Skin epidermis (tissue), 12 donors: ENCODE results near the gene COL15A1.
A peak's percentile ranks its signal among the peaks of the same experiment; 100 is the strongest.

ENCODE experiments used
- H3K27ac ChIP-seq, 21 experiments: fragments of 200-600 bp; sonication (generic) in 11 of 21; one replicate each; pipeline ENCODE4 v1.5.0; 2020; ENCODE audit warnings: mild to moderate bottlenecking in 3 of 21, inconsistent platforms in 2 of 21, moderate library complexity in 2 of 21
- H3K4me3 ChIP-seq, 7 experiments: fragments of 200-600 bp; sonication (generic) in 2 of 7; one replicate each; pipeline ENCODE4 v1.5.0; 2020; ENCODE audit warnings: inconsistent platforms in 2 of 7, mild to moderate bottlenecking in 2 of 7, moderate library complexity in 1 of 7

COL15A1 gene

DNA sequence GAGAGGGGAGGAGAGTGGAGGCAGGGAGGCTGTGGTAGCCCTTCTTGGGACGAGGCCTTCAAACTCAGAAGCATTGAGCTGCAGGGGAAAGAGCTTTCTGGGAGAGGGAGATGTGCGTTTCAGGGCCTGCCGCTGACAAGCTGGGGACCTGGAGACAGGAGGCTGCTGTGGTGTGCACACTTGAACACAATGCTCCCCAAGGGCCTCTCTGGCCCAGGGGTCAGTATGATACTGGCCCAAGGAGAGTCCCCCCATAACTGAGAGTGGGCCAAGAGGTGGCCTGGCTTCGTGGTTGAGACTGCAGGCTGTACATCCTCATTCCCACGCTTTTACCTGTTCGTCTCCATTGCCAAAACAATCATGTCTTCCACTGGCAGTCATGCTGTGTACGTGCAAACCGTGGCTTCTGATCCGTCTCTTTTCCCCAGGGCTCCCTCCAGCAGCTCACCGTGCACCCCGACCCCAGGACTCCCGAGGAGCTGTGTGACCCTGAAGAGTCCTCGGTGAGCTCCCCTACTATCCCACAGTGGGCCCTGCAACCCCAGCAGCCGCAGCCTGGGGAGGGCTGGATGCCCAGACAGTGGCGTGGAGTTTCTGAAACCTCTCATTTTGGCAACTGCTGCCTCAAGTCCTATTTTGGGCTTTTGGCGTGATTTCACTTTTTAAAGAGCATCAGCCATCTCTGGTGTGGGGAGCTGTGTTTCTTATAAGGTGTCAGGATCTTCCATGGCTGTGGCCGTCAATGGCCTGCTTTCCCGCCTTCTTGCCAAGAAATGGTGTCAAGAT, 43.4 kb downstream of the COL15A1 start:
- Histone ChIP-seq H3K27ac (peak overlapping the region in 3 of 21 experiments; percentile 44 to 69 (median 50)), H3K4me3 (no peak overlapping the region)

DNA sequence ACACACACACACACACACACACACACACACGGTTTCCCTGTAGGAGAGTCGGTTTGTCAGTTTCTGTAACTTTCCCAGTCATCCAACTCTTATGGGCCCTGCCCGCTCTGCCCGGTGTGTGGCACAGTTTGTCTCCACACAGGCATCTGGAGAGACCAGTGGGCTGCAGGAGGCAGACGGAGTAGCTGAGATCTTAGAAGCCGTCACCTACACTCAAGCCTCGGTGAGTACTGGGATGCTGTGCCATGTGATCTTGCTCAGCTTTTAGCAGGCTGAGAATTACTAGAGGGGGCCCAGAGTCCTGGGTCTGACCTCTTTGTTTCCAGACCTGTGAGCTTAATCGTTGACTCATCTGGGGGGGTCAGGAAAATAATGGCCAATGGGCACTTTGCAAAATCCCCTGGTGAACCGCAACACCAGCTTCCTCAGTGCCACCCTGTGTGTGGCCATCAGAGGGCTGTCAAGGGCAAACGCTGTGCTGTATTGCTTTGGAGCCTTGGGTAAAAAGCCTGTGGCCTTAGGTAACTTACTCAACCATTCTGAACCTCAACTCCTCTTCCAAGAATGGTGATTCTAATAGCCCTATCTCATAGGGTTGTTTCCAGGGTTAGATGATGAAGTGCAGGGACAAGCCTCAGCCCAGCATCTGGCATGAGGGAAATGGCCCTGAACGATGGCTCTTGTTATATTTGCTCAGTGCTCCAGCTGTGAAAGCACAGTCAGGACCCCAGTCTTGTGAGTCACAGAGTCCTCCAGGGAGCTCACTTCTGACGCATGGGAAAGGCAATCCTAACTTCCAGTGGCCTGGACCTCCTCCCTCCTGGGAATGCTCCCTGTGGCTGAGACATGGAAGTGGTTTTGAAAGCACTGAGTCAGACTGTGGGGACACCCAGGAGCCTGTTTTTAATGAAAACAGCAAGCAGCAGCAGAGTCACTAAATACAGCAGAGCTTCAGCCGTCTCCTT, 45.6 kb downstream of the COL15A1 start:
- peak overlapping the region in 9 of 21 experiments; percentile 9 to 76 (median 43) for H3K27ac ChIP-seq
- no peak overlapping the region for H3K4me3 ChIP-seq

DNA sequence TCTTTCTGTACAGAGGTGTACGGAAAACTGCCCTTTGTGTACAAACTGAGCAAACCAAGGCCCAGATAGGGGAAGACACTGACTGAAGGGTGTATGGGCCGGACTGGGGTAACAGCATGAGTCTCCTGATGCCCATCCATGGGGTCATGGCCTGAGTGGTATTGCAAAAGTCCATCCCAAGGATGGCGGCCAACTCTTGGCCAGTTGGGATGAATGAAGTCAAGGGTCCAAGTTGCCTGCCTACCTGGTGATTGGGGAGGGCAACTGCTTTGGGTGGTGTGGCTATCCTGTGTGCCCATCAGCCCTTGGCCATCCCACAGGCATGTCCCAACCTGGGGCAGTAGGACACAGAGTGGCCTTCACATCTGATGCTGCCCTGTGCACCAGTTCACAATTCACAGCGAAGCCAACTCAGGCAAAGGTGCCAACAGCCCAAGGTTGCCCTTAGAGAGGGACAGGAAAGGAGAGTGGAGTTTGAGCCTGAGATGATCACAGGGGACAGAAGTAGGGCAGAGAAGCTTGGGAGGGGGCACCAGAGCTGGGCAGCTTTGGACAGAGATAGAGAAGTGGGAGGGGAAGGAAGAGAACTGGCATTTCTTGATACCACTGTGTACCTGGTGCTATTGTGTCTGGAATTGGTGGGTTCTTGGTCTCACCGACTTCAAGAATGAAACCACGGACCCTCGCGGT, 46.6 kb downstream of the COL15A1 start:
- no peak overlapping the region for H3K4me3 ChIP-seq
- peak overlapping the region in 4 of 21 experiments; percentile 33 to 65 (median 48) for H3K27ac ChIP-seq

DNA sequence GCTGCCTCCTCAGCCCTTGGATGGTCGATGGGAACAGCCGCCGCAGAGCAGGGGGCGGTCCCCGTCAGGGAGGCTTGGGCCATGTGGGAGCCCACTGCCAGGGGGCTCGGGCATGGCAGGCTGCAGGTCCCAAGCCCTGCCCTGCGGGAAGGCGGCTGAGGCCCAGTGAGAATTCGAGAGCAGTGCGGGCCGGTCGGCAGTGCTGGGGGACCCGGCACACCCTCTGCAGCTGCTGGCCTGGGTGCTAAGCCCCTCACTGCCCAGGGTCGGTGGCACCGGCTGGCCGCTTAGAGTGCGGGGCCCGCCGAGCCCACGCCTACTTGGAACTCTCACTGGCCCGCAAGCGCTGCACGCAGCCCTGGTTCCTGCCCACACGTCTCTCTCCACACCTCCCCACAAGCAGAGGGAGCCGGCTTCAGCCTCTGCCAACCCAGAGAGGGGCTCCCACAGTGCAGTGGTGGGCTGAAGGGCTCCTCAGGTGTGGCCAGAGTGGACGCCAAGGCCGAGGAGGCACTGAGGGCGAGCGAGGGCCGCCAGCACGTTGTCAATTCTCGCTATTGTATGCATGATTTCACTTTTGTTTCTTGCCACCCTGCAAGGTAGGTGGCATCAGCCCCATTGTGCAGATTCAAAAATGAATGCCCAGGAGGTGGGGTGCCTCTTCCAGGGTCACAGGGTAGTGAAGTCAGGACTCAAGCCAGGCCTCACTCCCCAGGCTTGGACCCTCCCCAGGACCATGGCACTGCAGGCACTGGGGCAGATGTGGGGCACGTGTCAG, 48.6 kb downstream of the COL15A1 start:
- Histone ChIP-seq H3K27ac (no peak overlapping the region), H3K4me3 (no peak overlapping the region)

DNA sequence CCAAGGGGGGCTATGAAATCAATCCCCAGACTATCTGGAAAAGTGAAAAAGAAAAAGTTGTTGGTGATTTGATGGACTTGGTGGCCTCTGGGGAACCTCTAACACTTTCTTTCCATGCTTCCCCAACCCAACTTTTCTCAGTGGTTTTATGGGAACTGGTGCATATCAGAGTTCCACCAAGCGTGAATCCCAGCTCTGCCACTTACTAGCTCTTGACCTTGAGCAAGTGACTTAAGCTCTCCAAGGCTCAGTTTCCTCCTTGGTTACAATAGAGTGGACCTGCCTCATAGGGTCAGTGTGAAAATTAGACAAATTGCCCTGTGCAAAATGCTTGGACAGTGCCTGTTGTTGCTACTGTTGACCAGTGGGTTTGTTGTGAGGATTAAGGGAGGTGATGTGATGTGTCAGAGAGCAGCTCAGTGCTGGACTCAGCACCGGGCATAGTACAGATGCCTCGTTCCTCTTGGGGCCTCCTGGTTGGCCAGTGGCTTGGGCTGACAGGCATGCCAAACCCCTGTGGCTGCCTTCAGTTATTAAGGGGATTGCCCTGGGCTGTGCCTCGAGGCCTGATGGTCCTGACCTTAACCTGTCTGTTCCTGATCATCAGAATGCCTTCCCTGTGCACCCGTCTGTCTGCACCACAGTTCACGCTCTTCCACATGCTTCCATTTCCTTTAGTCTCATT, 49.3 kb downstream of the COL15A1 start:
- no peak overlapping the region for H3K4me3 ChIP-seq
- peak overlapping the region in 4 of 21 experiments; percentile 7 to 60 (median 34) for H3K27ac ChIP-seq

DNA sequence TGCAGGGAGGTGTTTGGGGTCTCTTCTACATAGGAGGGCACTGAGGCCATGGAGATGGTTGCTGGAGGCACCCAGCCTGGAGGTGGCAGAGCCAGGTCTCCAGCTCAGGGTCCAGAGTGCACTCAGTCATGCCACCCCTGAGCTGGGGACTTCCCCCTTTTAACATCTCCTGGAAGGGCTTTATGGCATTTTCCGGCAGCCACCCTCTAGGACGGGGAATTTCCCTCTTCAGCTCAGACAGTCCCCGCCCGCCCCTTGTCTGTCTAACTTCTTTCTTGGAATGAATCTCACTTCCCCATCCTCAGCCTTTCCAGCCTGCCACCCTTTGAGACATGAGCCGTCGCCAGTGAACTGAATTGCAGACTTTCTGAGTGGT, 49.9 kb downstream of the COL15A1 start:
- H3K27ac ChIP-seq: peak overlapping the region in 6 of 21 experiments; percentile 0 to 68 (median 36)
- H3K4me3 ChIP-seq: no peak overlapping the region

DNA sequence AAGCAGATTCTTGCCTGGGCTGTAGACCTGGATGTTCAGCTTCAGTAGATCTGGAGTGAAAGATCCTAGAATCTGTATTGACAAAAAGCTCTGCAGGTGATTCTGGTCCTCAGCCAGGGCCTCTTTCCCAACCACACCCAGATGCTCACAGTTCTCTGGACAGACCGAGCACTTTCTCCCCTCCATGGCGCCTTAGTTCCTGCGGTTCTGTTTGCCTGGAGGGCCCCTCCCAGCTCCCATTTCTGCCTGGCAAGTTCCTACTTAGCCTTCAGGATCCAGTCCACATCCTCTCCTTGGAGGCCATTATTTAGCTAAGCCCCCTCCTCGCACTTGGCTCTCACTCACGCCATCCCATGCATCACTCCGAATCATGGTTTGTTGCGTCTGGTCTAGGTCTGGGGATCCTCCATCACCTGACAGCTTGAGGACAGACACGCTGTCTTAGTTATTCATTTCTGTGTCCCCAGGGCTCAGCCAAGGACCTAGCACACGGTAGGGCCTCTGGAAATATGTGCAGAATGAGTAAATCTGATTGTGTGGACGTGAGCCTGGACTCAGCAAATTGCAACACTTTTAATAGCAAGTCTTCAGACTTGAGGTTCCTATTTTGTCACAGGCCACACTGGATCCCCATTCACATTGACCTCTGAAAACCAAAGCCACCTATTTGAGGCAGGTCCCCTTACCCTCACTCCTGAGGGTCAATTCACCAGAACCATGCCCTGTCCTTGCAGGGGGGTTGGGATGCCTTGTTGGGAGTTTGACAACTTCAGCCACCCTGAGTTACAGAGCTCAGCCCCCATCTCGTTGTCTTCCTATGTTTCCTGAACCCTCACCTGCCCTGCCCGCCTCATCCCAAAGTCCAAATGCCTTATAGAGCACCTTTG, 50.7 kb downstream of the COL15A1 start:
- Histone ChIP-seq H3K27ac (peak overlapping the region in 6 of 21 experiments; percentile 4 to 68 (median 30)), H3K4me3 (no peak overlapping the region)

DNA sequence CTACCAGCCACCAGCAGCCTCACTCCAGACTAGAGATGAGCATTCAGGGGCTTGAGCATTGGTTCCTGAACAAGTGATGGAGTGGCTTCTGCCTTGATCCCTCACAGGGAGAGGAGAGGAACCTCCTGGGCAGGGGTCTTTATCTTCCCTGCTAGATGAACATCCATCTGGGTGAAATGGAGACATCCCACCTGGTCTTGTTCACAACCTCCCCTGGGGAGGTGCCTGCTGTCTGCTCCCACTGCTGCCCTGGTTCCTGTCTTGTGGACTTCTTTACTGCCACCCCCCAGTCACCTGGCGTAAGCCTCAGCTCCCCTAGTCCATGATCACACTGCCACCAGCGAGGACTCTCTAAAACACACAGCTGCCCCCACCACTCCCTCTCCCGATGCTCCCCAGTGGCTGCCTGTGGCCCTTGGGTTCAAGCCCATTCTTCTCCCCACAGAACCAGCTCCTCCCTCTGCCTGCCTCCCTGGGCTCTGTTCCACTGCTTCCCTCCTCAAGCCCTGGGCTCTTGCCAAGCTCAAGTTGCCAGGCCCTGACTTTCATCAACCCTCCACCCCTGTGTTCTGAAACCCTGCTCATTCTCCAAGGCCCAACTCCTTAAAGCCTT, 51.5 kb downstream of the COL15A1 start:
- H3K4me3 ChIP-seq: no peak overlapping the region
- peak overlapping the region in 6 of 21 experiments; percentile 4 to 60 (median 34) for H3K27ac ChIP-seq

DNA sequence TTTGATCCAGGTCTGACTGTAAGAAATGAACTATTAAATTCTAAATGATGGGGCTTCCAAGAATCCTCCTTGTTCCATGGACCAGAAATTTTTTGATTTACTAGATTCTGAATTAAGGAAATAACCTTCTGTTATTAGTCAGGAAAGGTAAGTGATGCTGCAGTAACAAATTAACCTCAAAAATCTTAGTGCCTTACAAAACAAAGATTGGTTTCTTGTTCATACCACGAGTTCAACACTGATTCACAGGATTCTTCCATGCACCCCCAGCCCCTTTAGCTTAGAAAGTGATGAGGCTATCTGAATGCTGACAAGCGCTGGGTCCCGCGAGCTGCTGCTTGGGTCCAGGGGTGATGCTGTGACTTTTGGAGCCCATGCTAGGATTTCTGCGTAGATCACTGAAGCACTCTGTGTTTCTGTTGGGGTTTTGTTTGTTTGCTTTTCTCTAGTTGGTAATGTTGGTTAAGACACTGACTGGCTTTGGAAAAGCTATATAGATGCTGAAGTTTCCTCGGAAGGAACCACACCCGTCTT, 52.3 kb downstream of the COL15A1 start:
- H3K4me3 ChIP-seq: no peak overlapping the region

DNA sequence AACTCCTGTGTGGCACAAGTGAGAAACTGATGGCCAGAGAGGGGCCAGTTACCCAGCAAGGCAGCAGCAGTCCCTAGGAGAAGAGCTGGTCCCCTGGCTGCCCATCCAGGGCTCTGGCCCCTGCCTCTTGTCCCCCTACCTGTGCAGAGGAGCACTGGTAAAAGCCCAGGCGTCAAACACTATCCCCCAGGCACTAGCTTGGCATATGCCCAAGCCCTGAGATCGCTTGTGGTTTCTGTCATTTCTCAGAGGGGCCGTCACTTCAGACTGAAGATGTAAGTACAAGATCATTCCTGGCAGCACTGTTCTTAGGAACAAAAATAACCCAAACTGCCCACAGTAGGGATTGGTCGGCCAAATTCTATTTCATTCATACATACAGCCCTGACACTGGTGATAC, 53.9 kb downstream of the COL15A1 start:
- no peak overlapping the region for H3K4me3 ChIP-seq
- peak overlapping the region in 6 of 21 experiments; percentile 23 to 77 (median 48) for H3K27ac ChIP-seq

More for the DNA sequence above, 52.3 kb downstream of the COL15A1 start:
- no peak overlapping the region for H3K27ac ChIP-seq

DNA sequence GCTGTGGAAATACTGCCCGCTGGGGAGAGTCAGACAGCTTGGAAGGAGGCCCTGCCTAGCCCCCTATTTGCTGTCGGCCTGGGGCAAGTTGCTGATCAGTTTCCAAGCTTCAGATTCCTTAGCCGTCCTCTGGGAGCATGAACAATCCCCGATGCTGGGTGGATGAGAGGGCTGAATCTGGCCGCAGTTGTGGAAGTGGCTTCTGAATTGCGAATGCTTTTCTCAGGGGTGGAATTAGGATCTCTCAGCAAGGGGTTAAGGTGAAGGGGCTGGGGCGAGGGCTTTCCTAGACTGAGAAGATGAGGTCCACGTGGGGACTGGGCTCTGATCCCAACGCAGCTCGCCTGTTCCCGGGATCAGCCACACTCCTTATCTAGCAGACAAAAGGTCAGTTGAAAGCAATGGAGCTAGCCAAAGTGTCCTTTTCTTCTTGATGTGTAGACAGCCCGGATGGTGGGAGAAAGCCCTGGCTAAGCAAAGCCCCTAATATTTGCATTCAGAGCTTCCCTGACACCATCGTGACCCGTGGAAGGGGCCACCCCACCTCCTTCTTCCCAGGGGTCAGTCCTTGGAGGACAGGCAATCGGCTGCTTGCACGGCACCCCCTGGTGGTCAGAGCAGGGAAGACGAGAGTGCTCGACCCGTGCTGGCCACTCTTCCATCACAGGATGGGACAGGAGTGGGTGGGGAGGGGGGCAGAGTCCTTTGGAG, 54.9 kb downstream of the COL15A1 start:
- Histone ChIP-seq H3K4me3 (no peak overlapping the region), H3K27ac (peak overlapping the region in 10 of 21 experiments; percentile 6 to 77 (median 56))

DNA sequence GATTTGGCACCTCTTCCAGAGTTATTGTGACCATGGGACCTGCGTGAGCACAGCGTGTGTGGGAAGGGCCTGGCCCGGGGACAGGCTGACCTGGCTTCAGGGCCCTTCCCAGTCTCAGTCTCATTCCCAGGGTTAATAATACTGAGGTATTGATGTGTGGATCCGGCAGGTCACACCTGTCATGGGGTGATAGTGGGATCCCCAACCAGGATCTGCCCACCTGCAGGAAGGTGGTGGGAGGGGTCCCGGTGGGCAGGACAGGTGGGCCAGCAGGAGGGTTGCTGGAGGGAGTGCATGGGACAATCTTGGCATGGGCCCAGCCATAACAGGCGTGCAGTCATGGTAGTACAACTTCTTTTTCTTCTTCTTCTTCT, 55.4 kb downstream of the COL15A1 start:
- peak overlapping the region in 6 of 21 experiments; percentile 16 to 77 (median 64) for H3K27ac ChIP-seq

DNA sequence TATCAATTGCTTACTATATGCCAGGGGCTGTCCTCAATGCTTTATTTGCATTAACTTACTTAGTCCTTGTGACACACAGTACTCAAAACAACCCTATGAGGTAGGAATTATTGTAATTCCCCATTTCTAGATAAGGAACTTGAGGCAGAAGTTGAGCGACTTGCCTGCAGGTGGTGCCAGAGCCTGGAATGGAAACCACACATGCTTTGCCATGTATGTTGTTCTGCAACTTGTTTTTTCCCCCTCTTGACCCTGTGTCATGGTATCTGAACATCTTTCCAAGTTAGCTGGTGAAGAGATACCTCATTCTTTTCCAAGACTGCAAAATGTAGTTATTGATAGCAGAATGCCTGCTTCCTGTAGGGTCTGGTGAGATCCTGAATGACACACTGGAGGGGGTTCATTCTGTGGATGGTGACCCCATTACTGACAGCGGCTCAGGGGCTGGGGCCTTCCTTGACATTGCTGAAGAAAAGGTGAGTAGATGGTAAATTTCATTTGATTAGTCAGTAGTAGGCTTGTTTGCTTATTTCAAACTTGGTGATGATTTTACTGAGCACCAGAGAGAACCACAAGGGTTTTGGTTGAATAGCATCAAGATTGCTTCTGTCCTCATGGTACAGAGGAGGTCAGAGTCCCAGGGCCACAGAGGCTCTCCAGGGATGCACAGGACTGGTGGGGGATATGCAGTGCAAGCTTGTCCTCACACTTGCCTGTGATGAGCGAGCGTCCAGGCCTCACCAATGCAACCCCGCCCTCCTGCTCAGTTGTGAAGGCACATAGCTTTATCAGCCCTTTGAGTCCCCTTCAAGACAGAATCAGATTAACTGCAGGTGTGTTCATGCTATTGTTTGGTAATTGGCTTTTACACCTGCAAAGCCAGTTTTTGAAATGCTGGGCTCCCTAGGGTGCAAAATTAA, 57.0 kb downstream of the COL15A1 start:
- H3K4me3 ChIP-seq: no peak overlapping the region
- H3K27ac ChIP-seq: no peak overlapping the region

More for the DNA sequence above, 55.4 kb downstream of the COL15A1 start:
- no peak overlapping the region for H3K4me3 ChIP-seq

DNA sequence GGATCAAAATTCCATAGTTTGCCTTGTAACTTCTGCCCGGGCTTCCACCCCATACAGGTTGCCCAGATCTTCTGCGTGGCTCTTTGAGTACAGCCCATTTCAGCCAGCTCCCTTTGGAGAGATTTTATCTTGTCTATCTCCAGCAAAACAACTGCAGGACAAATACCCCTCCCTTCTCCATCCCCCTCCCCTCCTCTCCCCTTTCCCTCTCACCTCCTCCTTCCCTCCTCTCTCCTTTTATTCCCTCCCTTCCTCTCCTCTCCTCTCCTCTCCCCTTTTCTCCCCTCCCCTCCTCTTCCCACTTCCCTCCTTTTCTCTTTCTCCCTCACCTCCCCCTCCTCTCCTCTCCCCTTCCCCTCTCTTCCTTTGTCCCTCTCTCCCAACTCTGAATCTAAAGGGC, 58.2 kb downstream of the COL15A1 start:
- Histone ChIP-seq H3K4me3 (no peak overlapping the region), H3K27ac (no peak overlapping the region)

DNA sequence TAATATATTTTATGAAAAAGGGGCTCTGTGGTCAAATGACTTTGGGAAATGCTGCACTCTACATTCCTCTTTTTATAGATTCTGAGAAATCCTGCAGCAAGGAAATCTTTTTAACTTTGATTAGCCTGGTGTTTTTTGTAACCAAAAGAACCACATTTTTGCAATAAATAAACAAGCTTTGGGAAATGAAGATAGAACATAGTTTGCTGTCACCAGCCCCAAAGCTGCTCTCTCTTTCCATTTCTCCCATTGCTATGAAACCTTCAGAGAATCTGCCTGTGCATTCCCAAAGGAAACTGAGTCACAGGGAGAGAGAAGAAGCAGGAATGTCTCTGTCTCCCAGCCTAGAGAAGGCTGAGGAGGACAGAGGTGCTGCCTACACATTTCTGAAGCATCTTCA, 59.0 kb downstream of the COL15A1 start:
- Histone ChIP-seq H3K27ac (no peak overlapping the region), H3K4me3 (no peak overlapping the region)
